K562 (cell line): ENCODE measurements around the gene PCSK6. TPM values are rescaled to one million over a fixed set of nuclear protein-coding genes. Genes with fewer than 3 reads are reported as not detected.

Source experiments
- BRF1 ChIP-seq: IDR thresholded peaks from 3 replicates; pipeline ENCODE4 v1.6.1; 2011; ENCODE audit warnings: borderline replicate concordance, mild to moderate bottlenecking; ENCODE audit not compliant: insufficient read length; ENCODE audit errors: extremely low read depth
- CREBBP ChIP-seq: IDR thresholded peaks from one replicate; pipeline ENCODE4 v1.6.1; 2012; ENCODE audit warnings: low read depth, mild to moderate bottlenecking, control low read depth, inconsistent platforms, low read length
- RBM17 ChIP-seq: fragments of 200-400 bp; formaldehyde crosslinking; IDR thresholded peaks from 2 replicates; pipeline ENCODE4 v1.6.1; 2017; ENCODE audit warnings: low read depth, mild to moderate bottlenecking, low read length, borderline replicate concordance
- RFX1 ChIP-seq: fragments of 450-650 bp; IDR thresholded peaks from 2 replicates; pipeline ENCODE4 v1.6.1; 2016; ENCODE audit warnings: mild to moderate bottlenecking, moderate library complexity
- RNF2 ChIP-seq: sonication (generic); IDR thresholded peaks from 2 replicates; pipeline ENCODE4 v1.6.1; 2016
- SOX6 ChIP-seq: fragments of 450-650 bp; IDR thresholded peaks from 2 replicates; pipeline ENCODE4 v1.6.1; 2014; ENCODE audit warnings: mild to moderate bottlenecking
- SP1 ChIP-seq: sonication (generic); formaldehyde crosslinking; IDR thresholded peaks from 2 replicates; pipeline ENCODE4 v1.8.1; 2022; ENCODE audit warnings: mild to moderate bottlenecking, missing genetic modification reagents
- ZNF239 ChIP-seq: fragments of 250-450 bp; sonication (Bioruptor Pico); IDR thresholded peaks from 2 replicates; pipeline ENCODE4 v1.4.0; 2020; ENCODE audit warnings: mild to moderate bottlenecking
- ZNF316 ChIP-seq: fragments of 450-650 bp; IDR thresholded peaks from 2 replicates; pipeline ENCODE4 v1.6.1; 2016
- ZNF717 ChIP-seq: fragments of 250-450 bp; sonication (Bioruptor Pico); IDR thresholded peaks from 2 replicates; pipeline ENCODE4 v1.5.0; 2021
- polyA plus RNA-seq, 8 experiments: library from polyadenylated mRNA; depleted of rRNA in 4 of 8; stranded (reverse) in 5 of 8; unstranded in 3 of 8; fragments of >200 nt; fragmentation: Nextera tagmentation in 2 of 8; fragmentation: Illumina TruSeq in 1 of 8; extraction: Ambion mirVana in 2 of 8; extraction: Trizol in 1 of 8; gene quantifications; 2 replicates each; pipeline versions ENCODE4 v1.2.1 to v1.2.3, GENCODE V29; 2011 to 2014; ENCODE audit warnings: inconsistent platforms in 1 of 8, missing spikeins in 1 of 8
- total RNA-seq, 7 experiments: library from RNA; depleted of rRNA in 6 of 7; stranded (reverse); fragments of >200 nt in 6 of 7; fragmentation: Illumina TruSeq in 2 of 7; extraction: Trizol in 2 of 7; gene quantifications; 2 replicates each; pipeline versions ENCODE4 v1.2.1 to v1.2.3, GENCODE V29; 2011 to 2021; ENCODE audit warnings: low replicate concordance in 1 of 7
- TF ChIP-seq, protein P1 (sequence below): fragments of 250-450 bp; sonication (Bioruptor Pico); IDR thresholded peaks from 2 replicates; pipeline ENCODE4 v1.8.0; 2022; ENCODE audit warnings: moderate library complexity, mild to moderate bottlenecking, inconsistent platforms
- TF ChIP-seq, protein P2 (sequence below): sonication (generic); formaldehyde crosslinking; IDR thresholded peaks from 2 replicates; pipeline ENCODE4 v1.8.0; 2023; ENCODE audit warnings: mild to moderate bottlenecking, missing genetic modification reagents
- TF ChIP-seq, protein P3 (sequence below): fragments of 200-800 bp; sonication (Bioruptor generic); IDR thresholded peaks from 2 replicates; pipeline ENCODE4 v1.6.1; 2017; ENCODE audit warnings: missing genetic modification characterization, missing compliant biosample characterization

The PCSK6 gene
- total and polyA plus RNA-seq, 9 of the 15 experiments (the other 6 are each of a cell fraction or from before 2014, with no cell fraction given), result 2.2 to 32.6 (median 14.5) TPM

DNA sequence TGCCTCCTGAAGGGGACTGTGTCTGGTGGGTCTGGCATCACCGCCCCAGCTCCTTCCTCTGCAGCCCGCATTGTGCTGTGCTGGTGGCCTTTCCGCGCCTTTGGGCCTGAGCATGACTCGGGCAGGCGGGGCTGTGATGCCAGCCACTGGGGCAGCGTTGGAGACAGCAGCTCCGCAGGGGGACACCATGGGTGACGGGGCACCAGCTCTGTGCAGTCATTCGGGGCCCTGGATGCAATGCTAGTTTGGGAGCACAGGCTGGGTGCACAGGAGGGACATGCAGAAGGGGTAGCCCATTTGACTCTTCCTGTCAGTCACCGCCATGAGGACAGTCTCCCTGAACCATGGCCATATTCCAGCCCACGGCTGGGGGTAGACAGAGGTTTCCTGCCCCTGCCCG, 110.6 kb downstream of the PCSK6 start (continued):
- TF ChIP-seq, protein P1, sequence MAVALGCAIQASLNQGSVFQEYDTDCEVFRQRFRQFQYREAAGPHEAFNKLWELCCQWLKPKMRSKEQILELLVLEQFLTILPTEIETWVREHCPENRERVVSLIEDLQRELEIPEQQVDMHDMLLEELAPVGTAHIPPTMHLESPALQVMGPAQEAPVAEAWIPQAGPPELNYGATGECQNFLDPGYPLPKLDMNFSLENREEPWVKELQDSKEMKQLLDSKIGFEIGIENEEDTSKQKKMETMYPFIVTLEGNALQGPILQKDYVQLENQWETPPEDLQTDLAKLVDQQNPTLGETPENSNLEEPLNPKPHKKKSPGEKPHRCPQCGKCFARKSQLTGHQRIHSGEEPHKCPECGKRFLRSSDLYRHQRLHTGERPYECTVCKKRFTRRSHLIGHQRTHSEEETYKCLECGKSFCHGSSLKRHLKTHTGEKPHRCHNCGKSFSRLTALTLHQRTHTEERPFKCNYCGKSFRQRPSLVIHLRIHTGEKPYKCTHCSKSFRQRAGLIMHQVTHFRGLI (CRISPR knock-in tag), result no peak
- TF ChIP-seq, protein P2, sequence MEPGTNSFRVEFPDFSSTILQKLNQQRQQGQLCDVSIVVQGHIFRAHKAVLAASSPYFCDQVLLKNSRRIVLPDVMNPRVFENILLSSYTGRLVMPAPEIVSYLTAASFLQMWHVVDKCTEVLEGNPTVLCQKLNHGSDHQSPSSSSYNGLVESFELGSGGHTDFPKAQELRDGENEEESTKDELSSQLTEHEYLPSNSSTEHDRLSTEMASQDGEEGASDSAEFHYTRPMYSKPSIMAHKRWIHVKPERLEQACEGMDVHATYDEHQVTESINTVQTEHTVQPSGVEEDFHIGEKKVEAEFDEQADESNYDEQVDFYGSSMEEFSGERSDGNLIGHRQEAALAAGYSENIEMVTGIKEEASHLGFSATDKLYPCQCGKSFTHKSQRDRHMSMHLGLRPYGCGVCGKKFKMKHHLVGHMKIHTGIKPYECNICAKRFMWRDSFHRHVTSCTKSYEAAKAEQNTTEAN (CRISPR knock-in tag), result no peak
- no peak for TF ChIP-seq ZNF316
- TF ChIP-seq, protein P3, sequence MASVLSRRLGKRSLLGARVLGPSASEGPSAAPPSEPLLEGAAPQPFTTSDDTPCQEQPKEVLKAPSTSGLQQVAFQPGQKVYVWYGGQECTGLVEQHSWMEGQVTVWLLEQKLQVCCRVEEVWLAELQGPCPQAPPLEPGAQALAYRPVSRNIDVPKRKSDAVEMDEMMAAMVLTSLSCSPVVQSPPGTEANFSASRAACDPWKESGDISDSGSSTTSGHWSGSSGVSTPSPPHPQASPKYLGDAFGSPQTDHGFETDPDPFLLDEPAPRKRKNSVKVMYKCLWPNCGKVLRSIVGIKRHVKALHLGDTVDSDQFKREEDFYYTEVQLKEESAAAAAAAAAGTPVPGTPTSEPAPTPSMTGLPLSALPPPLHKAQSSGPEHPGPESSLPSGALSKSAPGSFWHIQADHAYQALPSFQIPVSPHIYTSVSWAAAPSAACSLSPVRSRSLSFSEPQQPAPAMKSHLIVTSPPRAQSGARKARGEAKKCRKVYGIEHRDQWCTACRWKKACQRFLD (CRISPR knock-in tag), result no peak
- no peak for TF ChIP-seq ZNF717 (CRISPR knock-in tag)
- no peak for TF ChIP-seq ZNF239
- no peak for TF ChIP-seq SOX6
- TF ChIP-seq CREBBP, result no peak
- TF ChIP-seq RBM17, result no peak
- TF ChIP-seq SP1 (CRISPR knock-in tag), result no peak
- TF ChIP-seq BRF1, result no peak
- no peak for TF ChIP-seq RNF2
- TF ChIP-seq RFX1, result no peak
